Retinal pigment epithelial cell (primary cell): ENCODE measurements around the gene THOC1.

Source experiments
- DNase-seq: peaks from one replicate; pipeline ENCODE4 v3.0.0-alpha.2; 2010; ENCODE audit warnings: low read depth
- H3K4me3 ChIP-seq: 2 replicates; pipeline ENCODE4 v1.5.1; 2011; ENCODE audit warnings: mild to moderate bottlenecking, low read length, control low read depth, moderate library complexity
- TF ChIP-seq, protein P1 (sequence below): conservative IDR thresholded peaks from 2 replicates; pipeline ENCODE4 v1.5.1; 2011; ENCODE audit warnings: low read depth, low read length, control low read depth, inconsistent platforms

Gene THOC1

DNA sequence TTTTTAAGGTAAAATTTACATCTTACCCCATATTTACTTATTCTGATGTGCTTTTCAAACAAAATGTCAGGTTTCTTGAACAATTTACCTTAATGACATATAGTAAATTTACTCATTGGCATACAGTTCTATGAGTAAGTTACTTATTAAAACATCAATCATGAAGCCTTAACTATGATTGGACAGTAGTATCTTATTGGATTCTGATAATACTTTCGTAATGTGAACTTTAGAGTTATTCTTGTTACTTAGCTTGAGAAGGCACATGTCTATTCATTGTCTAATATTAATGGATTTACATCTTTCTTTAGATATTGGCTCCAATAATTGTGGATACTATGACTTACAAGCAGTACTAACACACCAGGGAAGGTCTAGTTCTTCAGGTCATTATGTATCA, 57.8 kb downstream of the THOC1 start:
- no peak for DNase-seq
- TF ChIP-seq, protein P1, sequence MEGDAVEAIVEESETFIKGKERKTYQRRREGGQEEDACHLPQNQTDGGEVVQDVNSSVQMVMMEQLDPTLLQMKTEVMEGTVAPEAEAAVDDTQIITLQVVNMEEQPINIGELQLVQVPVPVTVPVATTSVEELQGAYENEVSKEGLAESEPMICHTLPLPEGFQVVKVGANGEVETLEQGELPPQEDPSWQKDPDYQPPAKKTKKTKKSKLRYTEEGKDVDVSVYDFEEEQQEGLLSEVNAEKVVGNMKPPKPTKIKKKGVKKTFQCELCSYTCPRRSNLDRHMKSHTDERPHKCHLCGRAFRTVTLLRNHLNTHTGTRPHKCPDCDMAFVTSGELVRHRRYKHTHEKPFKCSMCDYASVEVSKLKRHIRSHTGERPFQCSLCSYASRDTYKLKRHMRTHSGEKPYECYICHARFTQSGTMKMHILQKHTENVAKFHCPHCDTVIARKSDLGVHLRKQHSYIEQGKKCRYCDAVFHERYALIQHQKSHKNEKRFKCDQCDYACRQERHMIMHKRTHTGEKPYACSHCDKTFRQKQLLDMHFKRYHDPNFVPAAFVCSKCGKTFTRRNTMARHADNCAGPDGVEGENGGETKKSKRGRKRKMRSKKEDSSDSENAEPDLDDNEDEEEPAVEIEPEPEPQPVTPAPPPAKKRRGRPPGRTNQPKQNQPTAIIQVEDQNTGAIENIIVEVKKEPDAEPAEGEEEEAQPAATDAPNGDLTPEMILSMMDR, result no peak
- H3K4me3 ChIP-seq, result no peak overlapping the region

DNA sequence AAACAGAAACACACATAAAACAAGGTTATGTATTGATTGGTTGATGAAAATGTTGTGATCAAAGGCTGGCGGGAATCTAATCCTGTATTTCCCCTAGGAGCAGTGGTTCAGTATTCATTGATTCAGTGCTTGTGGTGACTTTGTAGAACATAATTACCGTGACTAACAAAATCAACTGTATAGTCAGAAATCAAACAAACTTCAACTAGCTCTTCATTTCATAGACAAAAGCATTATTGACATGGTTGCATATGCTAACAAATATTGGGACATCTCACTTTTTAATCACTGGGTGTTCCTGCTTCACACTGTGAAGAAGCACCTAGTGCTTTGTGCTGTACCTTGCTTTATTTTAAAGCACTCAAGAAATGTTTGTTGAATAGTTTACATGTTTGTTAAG, 68.1 kb downstream of the THOC1 start:
- no peak for DNase-seq
- TF ChIP-seq, protein P1, result no peak
- H3K4me3 ChIP-seq, result no peak overlapping the region

DNA sequence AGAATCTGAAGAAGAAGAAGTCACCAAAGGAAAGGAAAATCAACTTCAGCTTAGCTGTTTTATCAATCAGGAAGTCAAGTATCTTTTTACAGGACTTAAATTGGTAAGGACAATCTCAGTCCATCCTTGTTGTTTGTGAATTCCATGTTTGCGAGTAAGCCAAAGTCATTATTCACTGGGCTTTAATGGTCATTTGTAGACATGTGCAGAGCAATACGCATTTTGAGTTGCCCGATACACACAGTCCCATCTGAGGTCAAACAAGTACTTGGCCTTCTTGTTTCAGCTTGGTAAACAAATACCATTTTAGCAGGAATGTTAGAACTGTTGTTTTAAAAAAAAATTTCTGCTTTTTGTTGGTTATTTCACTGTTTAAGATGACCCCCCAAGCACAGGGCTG, 68.6 kb downstream of the THOC1 start:
- no peak for DNase-seq
- TF ChIP-seq, protein P1, result no peak

DNA sequence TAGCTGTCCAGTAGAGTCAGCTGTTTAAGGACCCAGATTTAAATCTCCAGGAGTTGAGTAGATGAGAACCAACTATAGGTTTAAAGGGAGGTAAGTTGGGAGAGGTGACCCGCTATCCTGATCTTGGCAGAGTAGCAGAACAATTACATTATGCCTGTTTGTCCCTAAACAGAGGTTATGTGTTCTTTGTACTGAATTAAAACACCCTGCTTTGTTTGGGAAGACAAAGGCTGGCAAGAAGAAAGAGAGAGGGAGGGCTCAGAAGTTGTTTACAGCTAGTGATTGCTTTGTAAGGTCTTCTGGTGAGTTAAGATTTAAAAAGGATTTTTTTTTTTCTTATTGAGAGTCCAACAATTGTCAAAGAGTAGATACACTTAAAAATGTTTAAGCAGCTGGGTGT, 72.2 kb downstream of the THOC1 start:
- TF ChIP-seq, protein P1, result no peak
- no peak overlapping the region for H3K4me3 ChIP-seq
- DNase-seq, result no peak

More for the DNA sequence above, 68.6 kb downstream of the THOC1 start:
- no peak overlapping the region for H3K4me3 ChIP-seq

DNA sequence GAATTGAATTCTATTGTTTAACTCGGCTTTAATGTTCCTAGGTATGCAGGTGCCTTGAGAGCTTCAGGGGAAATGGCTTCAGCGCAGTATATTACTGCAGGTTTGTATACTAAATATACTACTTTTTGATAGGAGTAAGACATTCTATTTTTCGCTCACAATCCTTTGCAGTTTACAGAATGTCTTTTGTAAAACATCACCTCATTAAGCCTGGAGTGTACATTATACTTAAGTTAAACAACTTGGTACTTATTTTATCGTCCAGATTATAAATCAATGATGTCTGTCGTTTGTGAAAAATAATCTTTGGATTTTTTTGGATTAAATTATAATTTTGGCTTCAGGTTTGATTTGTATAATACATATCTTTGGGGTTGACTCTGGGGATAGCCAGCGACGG, 75.0 kb downstream of the THOC1 start:
- H3K4me3 ChIP-seq, result no peak overlapping the region
- TF ChIP-seq, protein P1, result no peak
- DNase-seq, result no peak

DNA sequence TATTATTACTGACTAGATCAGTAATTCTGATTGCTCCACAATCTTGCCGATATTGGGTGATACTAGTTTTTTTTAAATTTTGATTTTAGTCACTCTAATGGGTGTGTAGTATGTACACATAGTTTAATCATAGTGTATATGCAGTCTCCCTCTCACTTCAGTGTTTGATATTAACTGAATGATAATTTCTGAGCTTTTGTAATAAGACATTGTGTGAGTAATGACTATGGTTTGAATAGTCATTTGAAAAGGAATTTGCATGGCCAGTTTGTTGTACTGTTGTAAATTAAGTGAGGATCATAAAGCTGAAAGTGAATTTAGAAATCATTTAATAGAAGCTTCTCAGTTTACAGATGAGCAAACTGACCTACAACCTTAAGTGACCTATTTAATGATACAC, 76.1 kb downstream of the THOC1 start:
- H3K4me3 ChIP-seq, result no peak overlapping the region
- no peak for DNase-seq
- TF ChIP-seq, protein P1, result no peak

DNA sequence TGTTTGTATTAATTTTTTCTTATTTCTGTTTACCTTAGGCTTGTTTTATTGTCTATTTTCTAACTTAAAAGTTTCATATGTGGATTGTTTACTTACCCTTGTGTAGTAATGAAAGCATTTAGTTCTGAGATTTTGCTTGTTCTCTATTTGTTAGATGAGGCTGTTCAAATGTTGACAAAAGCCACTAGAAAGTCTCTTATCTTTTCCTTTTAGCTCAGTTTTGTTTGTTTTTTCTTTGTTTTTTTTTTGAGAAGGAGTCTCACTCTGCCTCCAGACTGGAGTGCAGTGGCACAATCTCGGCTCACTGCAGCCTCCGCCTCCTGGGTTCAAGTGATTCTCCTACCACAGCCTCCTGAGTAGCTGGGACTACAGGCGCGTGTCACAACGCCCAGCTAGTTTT, 78.6 kb downstream of the THOC1 start:
- TF ChIP-seq, protein P1, result no peak
- no peak for DNase-seq
- H3K4me3 ChIP-seq, result no peak overlapping the region
